ENCODE measurements around the gene CYP2D6.

Gene CYP2D6

GRCh38 chr22:42084874-42085273 is 45.7 kb downstream of the CYP2D6 start:
- no peak for DNase-seq (ENCODE audit: low read depth, low spot score)

GRCh38 chr22:42083119-42083518 is 47.5 kb downstream of the CYP2D6 start:
- no peak for DNase-seq (ENCODE audit: low read depth, low spot score)

GRCh38 chr22:42080287-42080686 is 50.3 kb downstream of the CYP2D6 start:
- DNase-seq (ENCODE audit: low read depth, low spot score) = no peak

GRCh38 chr22:42079319-42080251 is 51.0 kb downstream of the CYP2D6 start, which contains the start of gene SMDT1:
Gene SMDT1, plus strand, starts transcription at chr22:42079700. Its CDS starts 69 bp downstream, at chr22:42079769.
- DNase-seq (ENCODE audit: low read depth, low spot score) = peak; percentile 95

- no peak for DNase-seq (ENCODE audit: low read depth, low spot score)
These were observed 51.9 kb downstream of the CYP2D6 start for GRCh38 chr22:42078469-42079318.

- DNase-seq (ENCODE audit: low read depth, low spot score) = no peak
These were observed 53.0 kb downstream of the CYP2D6 start for GRCh38 chr22:42077486-42078125.

- no peak for DNase-seq (ENCODE audit: low read depth, low spot score)
These were observed 53.7 kb downstream of the CYP2D6 start for GRCh38 chr22:42076764-42077485.

All from smooth muscle cell of the brain vasculature (primary cell).